OCI-LY3 (cell line): ENCODE results near the gene NTRK2.

Experiments
- EZH2phosphoT487 ChIP-seq: fragments of 200-600 bp; shearing (Covaris generic); IDR thresholded peaks from 2 replicates; pipeline ENCODE4 v1.6.1; 2018; ENCODE audit warnings: antibody characterized with exemption, mixed run types, low read depth
- TF ChIP-seq, protein P1 (sequence below): fragments of 200-600, 300-600 bp; sonication (generic); IDR thresholded peaks from 2 replicates; pipeline ENCODE4 v1.5.1; 2014; ENCODE audit warnings: antibody characterized with exemption, low read length, low read depth

DNA sequence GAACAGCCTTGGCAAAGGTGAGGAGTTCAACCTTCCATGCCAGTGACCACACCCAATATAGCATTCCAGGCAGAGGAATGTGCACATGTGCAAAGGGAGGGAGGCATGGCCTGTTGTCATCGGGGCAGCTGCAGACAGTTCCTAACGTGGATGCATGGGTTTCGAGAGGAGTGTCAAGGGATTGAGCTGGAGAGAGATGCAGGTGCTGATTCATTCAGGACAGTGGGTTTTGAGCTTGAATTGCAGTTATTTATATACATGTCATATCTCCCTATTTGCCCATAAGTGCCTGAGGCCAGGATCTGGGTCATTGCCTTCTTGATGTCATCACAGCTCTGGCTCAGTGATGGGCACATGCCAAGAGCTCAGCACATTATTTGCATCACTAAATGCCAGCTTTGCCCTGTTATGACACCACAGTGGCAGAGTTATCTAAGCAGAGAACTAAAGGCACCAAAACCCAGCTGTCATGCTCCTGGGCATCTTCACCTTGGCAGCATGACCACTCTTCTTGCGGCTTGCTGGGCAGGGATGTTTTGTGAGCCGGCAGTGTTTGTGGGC, 278.0 kb downstream of the NTRK2 start:
- TF ChIP-seq, protein P1, sequence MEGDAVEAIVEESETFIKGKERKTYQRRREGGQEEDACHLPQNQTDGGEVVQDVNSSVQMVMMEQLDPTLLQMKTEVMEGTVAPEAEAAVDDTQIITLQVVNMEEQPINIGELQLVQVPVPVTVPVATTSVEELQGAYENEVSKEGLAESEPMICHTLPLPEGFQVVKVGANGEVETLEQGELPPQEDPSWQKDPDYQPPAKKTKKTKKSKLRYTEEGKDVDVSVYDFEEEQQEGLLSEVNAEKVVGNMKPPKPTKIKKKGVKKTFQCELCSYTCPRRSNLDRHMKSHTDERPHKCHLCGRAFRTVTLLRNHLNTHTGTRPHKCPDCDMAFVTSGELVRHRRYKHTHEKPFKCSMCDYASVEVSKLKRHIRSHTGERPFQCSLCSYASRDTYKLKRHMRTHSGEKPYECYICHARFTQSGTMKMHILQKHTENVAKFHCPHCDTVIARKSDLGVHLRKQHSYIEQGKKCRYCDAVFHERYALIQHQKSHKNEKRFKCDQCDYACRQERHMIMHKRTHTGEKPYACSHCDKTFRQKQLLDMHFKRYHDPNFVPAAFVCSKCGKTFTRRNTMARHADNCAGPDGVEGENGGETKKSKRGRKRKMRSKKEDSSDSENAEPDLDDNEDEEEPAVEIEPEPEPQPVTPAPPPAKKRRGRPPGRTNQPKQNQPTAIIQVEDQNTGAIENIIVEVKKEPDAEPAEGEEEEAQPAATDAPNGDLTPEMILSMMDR, result no peak
- no peak for TF ChIP-seq EZH2phosphoT487
